Measurements from ENCODE around the gene NLN.
A peak's percentile ranks its signal among the peaks of the same experiment; 100 is the strongest.

NLN gene

DNA sequence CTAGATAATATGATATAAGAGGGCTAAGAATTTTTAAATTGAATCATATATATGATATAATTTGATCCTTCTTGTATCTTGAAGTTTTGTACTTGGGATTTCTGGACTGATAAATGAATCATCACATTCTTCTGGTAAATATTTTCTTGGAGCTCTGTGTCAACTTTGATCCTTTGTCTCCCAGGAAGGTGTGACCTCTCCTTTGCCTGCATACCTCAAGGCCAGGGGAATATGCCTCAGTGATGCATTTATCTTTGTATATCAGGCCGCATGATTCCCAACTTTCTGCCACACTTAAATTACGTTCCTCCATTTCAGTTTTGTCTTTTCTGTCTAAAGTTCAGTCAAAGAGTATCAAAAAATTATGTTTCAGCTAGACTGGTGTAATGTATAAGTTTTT lies 101.2 kb downstream of the NLN start:
- Histone ChIP-seq H3K4me3 (IDR thresholded peaks at IDR 0.05; ENCODE audit: insufficient read depth, low read depth, low read length) (no peak overlapping the region), H3K36me3 (ENCODE audit: insufficient read depth) (no peaks in the 10 kb centered on the region)

DNA sequence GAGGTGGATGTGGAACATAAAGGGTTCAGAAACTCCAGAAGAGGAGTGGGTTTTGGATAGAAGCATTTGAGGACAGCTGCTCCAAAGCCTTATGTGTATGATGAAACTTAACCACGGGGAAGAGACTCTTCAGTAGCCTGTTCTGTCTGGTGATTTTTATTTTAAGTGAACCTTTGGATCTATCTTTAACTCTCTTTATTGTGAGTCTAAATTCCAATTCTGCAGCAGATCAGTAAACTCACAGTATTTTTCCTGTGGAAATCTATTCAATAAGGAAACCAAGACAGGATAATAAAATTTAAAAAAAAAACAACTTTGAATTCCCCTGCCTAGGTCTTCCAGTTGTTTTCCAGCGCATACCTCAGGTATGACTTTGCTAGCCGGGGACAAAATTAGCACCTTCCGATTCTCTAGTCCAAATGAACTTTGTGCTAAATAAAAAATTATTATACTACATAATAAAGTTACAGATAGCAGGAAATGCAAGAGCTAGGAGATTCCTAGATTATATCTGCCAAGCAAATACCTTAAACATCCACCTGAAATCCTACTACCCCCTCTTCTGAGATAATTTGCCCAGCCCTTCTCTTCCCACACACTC lies 101.9 kb downstream of the NLN start:
- TF ChIP-seq, protein P1, sequence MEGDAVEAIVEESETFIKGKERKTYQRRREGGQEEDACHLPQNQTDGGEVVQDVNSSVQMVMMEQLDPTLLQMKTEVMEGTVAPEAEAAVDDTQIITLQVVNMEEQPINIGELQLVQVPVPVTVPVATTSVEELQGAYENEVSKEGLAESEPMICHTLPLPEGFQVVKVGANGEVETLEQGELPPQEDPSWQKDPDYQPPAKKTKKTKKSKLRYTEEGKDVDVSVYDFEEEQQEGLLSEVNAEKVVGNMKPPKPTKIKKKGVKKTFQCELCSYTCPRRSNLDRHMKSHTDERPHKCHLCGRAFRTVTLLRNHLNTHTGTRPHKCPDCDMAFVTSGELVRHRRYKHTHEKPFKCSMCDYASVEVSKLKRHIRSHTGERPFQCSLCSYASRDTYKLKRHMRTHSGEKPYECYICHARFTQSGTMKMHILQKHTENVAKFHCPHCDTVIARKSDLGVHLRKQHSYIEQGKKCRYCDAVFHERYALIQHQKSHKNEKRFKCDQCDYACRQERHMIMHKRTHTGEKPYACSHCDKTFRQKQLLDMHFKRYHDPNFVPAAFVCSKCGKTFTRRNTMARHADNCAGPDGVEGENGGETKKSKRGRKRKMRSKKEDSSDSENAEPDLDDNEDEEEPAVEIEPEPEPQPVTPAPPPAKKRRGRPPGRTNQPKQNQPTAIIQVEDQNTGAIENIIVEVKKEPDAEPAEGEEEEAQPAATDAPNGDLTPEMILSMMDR (conservative IDR thresholded peaks at IDR 0.05; ENCODE audit: low read depth, low read length), result no peak
- peak overlapping the region; percentile 78 for H3K4me2 ChIP-seq

More for the DNA sequence above, 101.2 kb downstream of the NLN start:
- Histone ChIP-seq H3K9ac (no peak overlapping the region), H3K27me3 (ENCODE audit: insufficient read depth, low read depth) (no peaks in the 10 kb centered on the region), H3K4me2 (peak overlapping the region; percentile 78; the same call in 1 of the 2 replicates), H2AFZ (ENCODE audit: low read depth) (no peak overlapping the region), H3K27ac (no peak overlapping the region), H3K79me2 (ENCODE audit: insufficient read depth, low read depth) (no peaks in the 10 kb centered on the region), H3K4me1 (ENCODE audit: low read depth, poor library complexity, severe bottlenecking) (peaks cover 90% of the 10 kb centered on the region), H4K20me1 (ENCODE audit: insufficient read depth) (no peaks in the 10 kb centered on the region)
- TF ChIP-seq, protein P1 (conservative IDR thresholded peaks at IDR 0.05; ENCODE audit: low read depth, low read length), result no peak

DNA sequence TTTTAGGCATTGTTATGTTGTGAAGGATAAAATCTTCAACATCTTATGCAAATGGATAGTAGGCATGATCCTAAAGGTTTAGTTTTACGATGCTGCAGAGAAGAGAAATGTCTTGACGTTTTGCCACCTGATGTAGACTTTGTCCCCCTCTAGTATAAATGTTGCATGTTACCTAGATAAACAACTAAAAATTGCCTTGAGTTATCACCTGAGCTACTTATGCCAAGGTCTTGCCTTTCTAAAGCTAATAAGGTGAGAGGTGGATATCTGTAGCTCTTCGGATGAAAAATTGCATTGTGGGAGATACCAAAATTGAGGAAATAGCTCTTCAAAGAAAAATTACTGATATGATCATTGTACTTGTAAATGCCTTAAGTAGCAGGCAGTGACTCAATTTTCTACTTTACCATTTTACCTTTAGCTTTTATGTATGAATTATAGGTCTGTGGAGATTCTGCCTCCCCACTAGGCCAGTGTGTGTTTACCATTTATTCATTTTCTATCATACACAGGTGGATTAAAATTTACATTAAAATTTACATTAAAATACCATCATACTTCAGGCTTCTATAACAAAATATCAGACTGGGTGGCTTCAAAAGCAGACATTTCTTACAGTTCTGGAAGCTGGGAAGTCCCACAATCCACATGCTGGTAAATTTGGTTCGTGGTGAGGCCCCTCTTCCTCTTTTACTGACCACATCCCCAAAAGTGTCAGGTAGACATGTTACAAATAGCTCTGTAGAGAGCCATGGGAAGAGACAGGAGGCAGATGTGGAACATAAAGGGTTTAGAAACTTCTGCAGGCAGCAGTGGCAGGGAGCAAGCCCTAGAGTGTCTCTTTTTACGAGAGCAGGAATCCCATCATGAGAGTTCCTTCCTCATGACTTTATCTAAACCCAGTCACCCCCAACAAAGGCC lies 103.7 kb downstream of the NLN start:
- no peak overlapping the region for H3K4me3 ChIP-seq (IDR thresholded peaks at IDR 0.05; ENCODE audit: insufficient read depth, low read depth, low read length)
- H4K20me1 ChIP-seq (ENCODE audit: insufficient read depth), result no peaks in the 10 kb centered on the region
- peak overlapping the region; percentile 5; the same call in 1 of the 2 replicates for H3K27ac ChIP-seq
- H2AFZ ChIP-seq (ENCODE audit: low read depth), result no peak overlapping the region
- no peaks in the 10 kb centered on the region for H3K79me2 ChIP-seq (ENCODE audit: insufficient read depth, low read depth)
- H3K4me2 ChIP-seq, result peak overlapping the region; percentile 78
- peaks cover 67% of the 10 kb centered on the region for H3K4me1 ChIP-seq (ENCODE audit: low read depth, poor library complexity, severe bottlenecking)
- no peak overlapping the region for H3K9ac ChIP-seq
- no peaks in the 10 kb centered on the region for H3K27me3 ChIP-seq (ENCODE audit: insufficient read depth, low read depth)
- TF ChIP-seq, protein P1 (conservative IDR thresholded peaks at IDR 0.05; ENCODE audit: low read depth, low read length), result no peak
- H3K36me3 ChIP-seq (ENCODE audit: insufficient read depth), result no peaks in the 10 kb centered on the region

More for the DNA sequence above, 101.9 kb downstream of the NLN start:
- H3K9ac ChIP-seq, result peak overlapping the region; percentile 5; the same call in 1 of the 2 replicates
- no peaks in the 10 kb centered on the region for H4K20me1 ChIP-seq (ENCODE audit: insufficient read depth)
- H3K27me3 ChIP-seq (ENCODE audit: insufficient read depth, low read depth), result no peaks in the 10 kb centered on the region
- no peak overlapping the region for H3K4me3 ChIP-seq (IDR thresholded peaks at IDR 0.05; ENCODE audit: insufficient read depth, low read depth, low read length)
- H3K36me3 ChIP-seq (ENCODE audit: insufficient read depth), result no peaks in the 10 kb centered on the region
- peak overlapping the region; percentile 23; the same call in 1 of the 2 replicates for H3K27ac ChIP-seq
- peaks cover 84% of the 10 kb centered on the region for H3K4me1 ChIP-seq (ENCODE audit: low read depth, poor library complexity, severe bottlenecking)
- H2AFZ ChIP-seq (ENCODE audit: low read depth), result no peak overlapping the region
- H3K79me2 ChIP-seq (ENCODE audit: insufficient read depth, low read depth), result no peaks in the 10 kb centered on the region

DNA sequence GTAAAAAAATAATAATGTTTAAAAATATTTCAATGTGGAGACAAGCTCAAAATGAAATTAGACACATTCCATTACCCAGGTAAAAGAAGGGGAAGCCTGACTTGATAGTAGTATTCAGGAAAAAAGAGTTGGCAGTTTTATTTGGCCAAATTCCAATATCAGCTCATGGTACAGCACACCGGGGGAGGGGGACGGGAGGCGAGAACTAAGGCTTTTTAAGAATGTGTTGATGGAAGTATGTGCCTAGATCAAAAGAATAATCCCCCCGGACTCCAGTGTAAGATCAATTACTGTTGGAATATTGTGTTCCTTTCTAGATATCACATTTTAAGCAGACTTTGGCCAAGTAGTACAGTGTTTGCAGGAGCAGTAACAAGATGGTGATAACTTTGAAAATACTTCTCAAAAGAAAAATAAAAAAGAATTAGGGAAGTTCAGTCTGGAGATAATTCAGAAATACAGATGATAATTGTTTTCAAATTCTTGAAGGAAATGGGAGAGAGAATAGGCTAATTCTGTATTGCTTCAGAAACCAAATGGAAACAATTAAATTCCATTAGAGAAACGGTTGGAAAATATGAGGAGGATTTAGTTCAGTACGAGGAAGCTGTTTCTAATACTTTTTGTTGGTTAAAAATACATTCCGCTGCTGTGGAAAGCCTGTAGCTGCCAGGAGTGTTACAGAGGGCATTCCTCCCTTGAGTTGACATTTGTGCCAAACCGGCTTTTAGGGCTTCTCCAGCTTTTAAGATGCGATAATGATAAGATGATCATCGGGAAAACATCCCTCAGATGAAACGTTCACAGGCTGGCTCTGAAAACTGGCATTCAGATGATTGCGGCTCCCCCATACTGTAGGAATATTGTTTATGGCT lies 106.3 kb downstream of the NLN start:
- Histone ChIP-seq H2AFZ (ENCODE audit: low read depth) (no peak overlapping the region), H3K9ac (no peak overlapping the region), H3K27me3 (ENCODE audit: insufficient read depth, low read depth) (no peaks in the 10 kb centered on the region), H3K27ac (no peak overlapping the region), H3K4me3 (IDR thresholded peaks at IDR 0.05; ENCODE audit: insufficient read depth, low read depth, low read length) (no peak overlapping the region), H3K4me2 (no peak overlapping the region), H3K79me2 (ENCODE audit: insufficient read depth, low read depth) (no peaks in the 10 kb centered on the region), H4K20me1 (ENCODE audit: insufficient read depth) (no peaks in the 10 kb centered on the region), H3K36me3 (ENCODE audit: insufficient read depth) (no peaks in the 10 kb centered on the region), H3K4me1 (ENCODE audit: low read depth, poor library complexity, severe bottlenecking) (peaks cover 42% of the 10 kb centered on the region)
- TF ChIP-seq, protein P1 (conservative IDR thresholded peaks at IDR 0.05; ENCODE audit: low read depth, low read length), result no peak

All from KMS-11 (cell line).